Neutrophil (primary cell): ENCODE results near the gene ZNF628.

Experiments used
- H3K27ac ChIP-seq: fragments of 200-600 bp; sonication (generic); 2 replicates; pipeline ENCODE4 v1.5.1; 2016; ENCODE audit warnings: mild to moderate bottlenecking, moderate library complexity
- H3K27me3 ChIP-seq: fragments of 200-600 bp; sonication (generic); 2 replicates; pipeline ENCODE4 v1.6.0; 2016; ENCODE audit warnings: mild to moderate bottlenecking
- H3K36me3 ChIP-seq: fragments of 200-600 bp; sonication (generic); 2 replicates; pipeline ENCODE4 v1.5.1; 2017
- H3K4me1 ChIP-seq, 2 experiments: fragments of 200-600 bp in 1 of 2; sonication (generic) in 1 of 2; 1 replicate in 1 of 2; 2 replicates in 1 of 2; pipeline versions ENCODE4 v1.5.1 to v1.6.1; 2013 to 2016; ENCODE audit warnings: low read depth in 1 of 2, low read length in 1 of 2, mild to moderate bottlenecking in 1 of 2, moderate library complexity in 1 of 2; ENCODE audit not compliant: control insufficient read depth in 1 of 2, insufficient read depth in 1 of 2
- H3K4me3 ChIP-seq, 2 experiments: fragments of 200-600 bp in 1 of 2; sonication (generic) in 1 of 2; 1 replicate in 1 of 2; 2 replicates in 1 of 2; pipeline ENCODE4 v1.5.1; 2013 to 2016; ENCODE audit warnings: low read depth in 1 of 2, low read length in 1 of 2, mild to moderate bottlenecking in 1 of 2, moderate library complexity in 1 of 2
- H3K9me3 ChIP-seq: fragments of 200-600 bp; sonication (generic); 2 replicates; pipeline ENCODE4 v1.5.1; 2016
- CTCF ChIP-seq: fragments of 200-600 bp; sonication (generic); IDR thresholded peaks from 2 replicates; pipeline ENCODE4 v1.5.1; 2016; ENCODE audit warnings: antibody characterized with exemption

ZNF628 gene

GRCh38 chr19:55485439-55486011 is 9.1 kb downstream of the ZNF628 start:
- Histone ChIP-seq H3K4me1 (peaks cover 7 to 8% of the 10 kb centered on the region in 2 experiments), H3K36me3 (peaks cover 34% of the 10 kb centered on the region)

GRCh38 chr19:55486043-55486970 is 9.9 kb downstream of the ZNF628 start:
- H3K36me3 ChIP-seq = peaks cover 30% of the 10 kb centered on the region
- no peaks in the 10 kb centered on the region for H3K9me3 ChIP-seq
- H3K4me3 ChIP-seq = no peak overlapping the region
- peaks cover 73% of the 10 kb centered on the region for H3K27me3 ChIP-seq
- TF ChIP-seq CTCF = no peak
- H3K27ac ChIP-seq = no peak overlapping the region
- peaks cover 7 to 8% of the 10 kb centered on the region in 2 experiments for H3K4me1 ChIP-seq

More at GRCh38 chr19:55485439-55486011, 9.1 kb downstream of the ZNF628 start:
- H3K4me3 ChIP-seq = no peak overlapping the region
- peaks cover 65% of the 10 kb centered on the region for H3K27me3 ChIP-seq
- no peak for TF ChIP-seq CTCF
- H3K27ac ChIP-seq = no peak overlapping the region
- no peaks in the 10 kb centered on the region for H3K9me3 ChIP-seq

GRCh38 chr19:55486971-55487923 is 10.8 kb downstream of the ZNF628 start:
- Histone ChIP-seq H3K27me3 (peaks cover 82% of the 10 kb centered on the region), H3K4me3 (no peak overlapping the region), H3K9me3 (no peaks in the 10 kb centered on the region), H3K27ac (no peak overlapping the region), H3K36me3 (peaks cover 20% of the 10 kb centered on the region), H3K4me1 (peaks cover 7 to 8% of the 10 kb centered on the region in 2 experiments)
- no peak for TF ChIP-seq CTCF

GRCh38 chr19:55487924-55488687 is 11.7 kb downstream of the ZNF628 start, which contains the start of gene SSC5D:
TSS of gene SSC5D (plus strand) at chr19:55488436. CDS start at chr19:55488590, 154 bp downstream.
- no peak within 1 kb of the TSS for H3K4me3 ChIP-seq
- no peaks in the 10 kb centered on the region for H3K9me3 ChIP-seq
- no peak for TF ChIP-seq CTCF
- H3K4me1 ChIP-seq = peaks cover 7 to 8% of the 10 kb centered on the region in 2 experiments
- no peak within 1 kb of the TSS for H3K27ac ChIP-seq
- H3K27me3 ChIP-seq = peaks cover 91% of the 10 kb centered on the region
- H3K36me3 ChIP-seq = peaks cover 12% of the 10 kb centered on the region
